Measurements from ENCODE around the gene CATSPERE.

- TF ChIP-seq POLR2A (IDR thresholded peaks at IDR 0.05) = no peak
- no peak for TF ChIP-seq CTCF (IDR thresholded peaks at IDR 0.05)
Measured at GRCh38 chr1:244473059-244473605, 12.1 kb downstream of the CATSPERE start.

Measured in heart left ventricle (tissue), 13 donors.